ENCODE measurements around the gene GTPBP8.

Gene GTPBP8

GRCh38 chr3:112990672-112991602, at the start of gene GTPBP8:
Gene GTPBP8, plus strand, starts transcription at chr3:112990984. Its CDS starts 16 bp downstream, at chr3:112991000.
- peak; percentile 69 for DNase-seq (ENCODE audit: low spot score)

- DNase-seq (ENCODE audit: low spot score), result no peak
These were observed 42.4 kb upstream of the GTPBP8 start for GRCh38 chr3:112948346-112948838.

GRCh38 chr3:112956351-112956750, 34.4 kb upstream of the GTPBP8 start:
- no peak for DNase-seq (ENCODE audit: low spot score)

- DNase-seq (ENCODE audit: low spot score), result no peak
These were observed 31.8 kb upstream of the GTPBP8 start for GRCh38 chr3:112958811-112959560.

GRCh38 chr3:112963683-112964082, 27.1 kb upstream of the GTPBP8 start:
- DNase-seq (ENCODE audit: low spot score), result no peak

GRCh38 chr3:112965656-112966055, 25.1 kb upstream of the GTPBP8 start:
- no peak for DNase-seq (ENCODE audit: low spot score)

- no peak for DNase-seq (ENCODE audit: low spot score)
These were observed 24.2 kb upstream of the GTPBP8 start for GRCh38 chr3:112966633-112967032.

GRCh38 chr3:112967425-112967824, 23.4 kb upstream of the GTPBP8 start:
- DNase-seq (ENCODE audit: low spot score), result no peak

- no peak for DNase-seq (ENCODE audit: low spot score)
These were observed 23.0 kb upstream of the GTPBP8 start for GRCh38 chr3:112967828-112968227.

GRCh38 chr3:112972158-112972557, 18.6 kb upstream of the GTPBP8 start:
- no peak for DNase-seq (ENCODE audit: low spot score)

- no peak for DNase-seq (ENCODE audit: low spot score)
These were observed 17.2 kb upstream of the GTPBP8 start for GRCh38 chr3:112973325-112974177.

GRCh38 chr3:112974178-112974517, 16.6 kb upstream of the GTPBP8 start:
- DNase-seq (ENCODE audit: low spot score), result no peak

- DNase-seq (ENCODE audit: low spot score), result no peak
These were observed 15.9 kb upstream of the GTPBP8 start, which contains the start of gene CD200R1 for GRCh38 chr3:112974894-112975293. Gene CD200R1, minus strand, starts transcription at chr3:112975103. Its CDS starts 246 bp downstream, at chr3:112974857.

- DNase-seq (ENCODE audit: low spot score), result no peak
These were observed 14.8 kb upstream of the GTPBP8 start for GRCh38 chr3:112976001-112976400.

GRCh38 chr3:112976953-112977352, 13.8 kb upstream of the GTPBP8 start:
- no peak for DNase-seq (ENCODE audit: low spot score)

- DNase-seq (ENCODE audit: low spot score), result no peak
These were observed 11.4 kb upstream of the GTPBP8 start for GRCh38 chr3:112979244-112979832.

GRCh38 chr3:112980080-112980479, 10.7 kb upstream of the GTPBP8 start:
- no peak for DNase-seq (ENCODE audit: low spot score)

GRCh38 chr3:112982710-112983109, 8.1 kb upstream of the GTPBP8 start:
- no peak for DNase-seq (ENCODE audit: low spot score)

- DNase-seq (ENCODE audit: low spot score), result no peak
These were observed 6.3 kb upstream of the GTPBP8 start for GRCh38 chr3:112984485-112984884.

GRCh38 chr3:112987710-112988334, 3.0 kb upstream of the GTPBP8 start:
- no peak for DNase-seq (ENCODE audit: low spot score)

GRCh38 chr3:112995800-112996199, 5.0 kb downstream of the GTPBP8 start:
- DNase-seq (ENCODE audit: low spot score), result no peak

All from HuH-7.5 (cell line).